Measurements from ENCODE around the gene GDF9.

- TF ChIP-seq, protein P1, sequence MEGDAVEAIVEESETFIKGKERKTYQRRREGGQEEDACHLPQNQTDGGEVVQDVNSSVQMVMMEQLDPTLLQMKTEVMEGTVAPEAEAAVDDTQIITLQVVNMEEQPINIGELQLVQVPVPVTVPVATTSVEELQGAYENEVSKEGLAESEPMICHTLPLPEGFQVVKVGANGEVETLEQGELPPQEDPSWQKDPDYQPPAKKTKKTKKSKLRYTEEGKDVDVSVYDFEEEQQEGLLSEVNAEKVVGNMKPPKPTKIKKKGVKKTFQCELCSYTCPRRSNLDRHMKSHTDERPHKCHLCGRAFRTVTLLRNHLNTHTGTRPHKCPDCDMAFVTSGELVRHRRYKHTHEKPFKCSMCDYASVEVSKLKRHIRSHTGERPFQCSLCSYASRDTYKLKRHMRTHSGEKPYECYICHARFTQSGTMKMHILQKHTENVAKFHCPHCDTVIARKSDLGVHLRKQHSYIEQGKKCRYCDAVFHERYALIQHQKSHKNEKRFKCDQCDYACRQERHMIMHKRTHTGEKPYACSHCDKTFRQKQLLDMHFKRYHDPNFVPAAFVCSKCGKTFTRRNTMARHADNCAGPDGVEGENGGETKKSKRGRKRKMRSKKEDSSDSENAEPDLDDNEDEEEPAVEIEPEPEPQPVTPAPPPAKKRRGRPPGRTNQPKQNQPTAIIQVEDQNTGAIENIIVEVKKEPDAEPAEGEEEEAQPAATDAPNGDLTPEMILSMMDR (conservative IDR thresholded peaks at IDR 0.05): no peak
- TF ChIP-seq ZFX (IDR thresholded peaks at IDR 0.05): no peak
These were observed 16.2 kb downstream of the GDF9 start for GRCh38 chr5:132850066-132850465.

All from C4-2B (cell line).